Prostate gland (tissue), 2 donors: ENCODE results near the gene ZNF862.

Experiments
- CTCF ChIP-seq, 4 experiments: fragments of 200-600 bp in 2 of 4; fragments of 450-650 bp in 2 of 4; sonication (generic) in 2 of 4; IDR thresholded peaks; 1 replicate in 3 of 4; 2 replicates in 1 of 4; pipeline ENCODE4 v1.5.1; 2016 to 2019; ENCODE audit warnings: antibody characterized with exemption in 4 of 4, mild to moderate bottlenecking in 2 of 4, moderate library complexity in 2 of 4
- POLR2A ChIP-seq: fragments of 450-650 bp; IDR thresholded peaks from one replicate; pipeline ENCODE4 v1.6.1; 2016; ENCODE audit warnings: antibody characterized with exemption, mild to moderate bottlenecking
- POLR2AphosphoS5 ChIP-seq: sonication (generic); formaldehyde crosslinking; IDR thresholded peaks from one replicate; pipeline ENCODE4 v1.6.1; 2017; ENCODE audit warnings: antibody characterized with exemption

GRCh38 chr7:149794661-149795060 lies 43.5 kb upstream of the ZNF862 start:
- TF ChIP-seq POLR2A (no peak), CTCF (IDR thresholded peaks at IDR 0.05) (no peak), POLR2AphosphoS5 (no peak)
